Cardiac fibroblast (primary cell): ENCODE data around the gene HLA-DOB.
A peak's percentile ranks its signal among the peaks of the same experiment; 100 is the strongest.

Experiments used
- DNase-seq, 2 donors: peaks; one replicate each; pipeline versions ENCODE4 v3.0.0 to v3.0.0-alpha.2; 2010; ENCODE audit warnings: low read depth in 2 of 2
- H3K4me3 ChIP-seq, 2 donors: replicated peaks in 1 of 2; 1 replicate in 1 of 2; 2 replicates in 1 of 2; pipeline ENCODE4 v1.5.1; 2011; ENCODE audit warnings: low read depth in 2 of 2, low read length in 2 of 2, mild to moderate bottlenecking in 2 of 2, moderate library complexity in 1 of 2
- CTCF ChIP-seq: IDR thresholded peaks from one replicate; pipeline ENCODE4 v1.5.1; 2011; ENCODE audit warnings: low read depth, mild to moderate bottlenecking, low read length, inconsistent platforms

The HLA-DOB gene

GRCh38 chr6:32855467-32856174 lies 38.8 kb upstream of the HLA-DOB start:
- TF ChIP-seq CTCF, result no peak
- DNase-seq, result no peak
- no peak overlapping the region for H3K4me3 ChIP-seq

DNA sequence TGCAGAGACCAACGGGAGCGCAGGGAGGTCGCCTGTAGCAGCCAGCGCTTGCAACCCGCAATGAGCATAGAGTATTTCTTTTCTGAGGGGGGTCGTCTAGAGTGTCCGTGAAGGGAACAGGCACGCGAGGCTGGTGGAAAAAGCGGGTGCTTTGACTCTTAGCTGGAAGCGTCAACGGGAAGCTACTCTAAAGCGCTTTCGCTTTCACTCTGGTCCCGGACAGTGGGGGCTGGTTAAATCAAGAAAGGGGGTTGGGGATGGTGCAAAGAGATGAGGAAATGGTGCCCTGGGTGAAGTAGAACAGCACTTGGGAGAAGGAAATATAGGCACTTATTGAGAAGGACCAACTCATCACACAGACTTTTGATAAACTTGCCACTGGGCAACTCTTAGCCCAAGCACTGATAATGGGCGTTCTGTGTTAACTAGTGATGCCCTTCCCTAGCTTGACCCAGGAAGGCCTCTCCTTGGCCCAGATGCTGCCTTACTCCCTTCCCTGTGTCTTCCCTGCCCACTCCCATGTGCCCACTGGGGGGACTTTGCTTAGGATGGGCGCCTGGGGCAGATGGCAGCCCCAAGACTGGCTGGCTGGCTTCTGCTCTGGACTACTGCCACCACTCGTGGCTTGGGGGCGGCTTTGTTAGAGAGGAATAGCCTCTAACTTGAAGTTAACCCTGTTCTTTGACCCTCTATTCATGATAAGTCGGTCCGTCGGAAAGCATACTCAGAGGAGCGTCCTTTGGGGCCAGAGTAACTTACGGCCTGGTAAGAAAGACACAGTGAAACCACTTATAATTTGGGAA lies 37.8 kb upstream of the HLA-DOB start:
- peak; percentile 42 to 47 for DNase-seq
- peak overlapping the region; percentile 93 to 94 for H3K4me3 ChIP-seq
- TF ChIP-seq CTCF, result no peak

DNA sequence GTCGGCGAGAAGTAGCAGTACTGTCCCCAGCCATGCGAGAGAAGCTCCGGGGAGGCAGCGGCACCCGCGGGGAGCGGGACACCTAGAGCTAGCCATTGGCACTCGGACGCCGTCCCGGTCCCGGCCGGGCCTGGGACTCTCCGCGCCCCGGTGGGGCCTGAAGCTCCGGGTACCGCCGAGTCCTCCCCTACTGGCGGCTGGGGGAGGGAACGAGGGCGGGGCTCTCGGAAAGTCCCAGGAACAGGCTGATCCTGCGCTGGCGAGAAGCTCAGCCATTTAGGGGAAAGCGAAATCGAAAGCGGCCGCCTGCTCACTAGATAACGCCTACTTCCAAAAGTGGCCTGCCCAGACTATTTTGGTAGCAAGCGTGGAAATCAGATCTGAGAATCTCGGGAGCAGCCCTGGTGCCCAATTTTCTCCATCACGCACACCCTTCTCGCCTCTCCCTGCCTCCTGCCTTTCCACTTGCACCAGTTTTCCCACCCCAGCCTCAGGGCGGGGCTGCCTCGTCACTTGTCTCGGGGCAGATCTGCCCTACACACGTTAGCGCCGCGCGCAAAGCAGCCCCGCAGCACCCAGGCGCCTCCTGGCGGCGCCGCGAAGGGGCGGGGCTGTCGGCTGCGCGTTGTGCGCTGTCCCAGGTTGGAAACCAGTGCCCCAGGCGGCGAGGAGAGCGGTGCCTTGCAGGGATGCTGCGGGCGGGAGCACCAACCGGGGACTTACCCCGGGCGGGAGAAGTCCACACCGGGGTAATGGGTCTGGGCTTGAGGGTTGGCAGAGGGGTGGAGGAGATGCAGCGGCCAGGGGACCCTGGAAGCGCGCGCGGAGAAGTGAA lies 37.0 kb upstream of the HLA-DOB start, which contains the start of the genes PSMB9 and TAP1:
PSMB9 (plus strand) TSS at position 652 of the 835 bp plus-strand sequence; CDS start at position 690, 38 bp downstream.
TAP1 (minus strand) TSS at position 164 of the 835 bp plus-strand sequence; CDS start at position 96, 68 bp downstream.
- peak within 1 kb of the TSS; percentile 93 to 94 for H3K4me3 ChIP-seq
- peak; percentile 52 for TF ChIP-seq CTCF
- DNase-seq, result peak; percentile 94

GRCh38 chr6:32852844-32853540 lies 36.2 kb upstream of the HLA-DOB start:
- no peak for TF ChIP-seq CTCF
- H3K4me3 ChIP-seq, result peak overlapping the region; percentile 93 to 94
- DNase-seq, result peak; percentile 22 to 46

DNA sequence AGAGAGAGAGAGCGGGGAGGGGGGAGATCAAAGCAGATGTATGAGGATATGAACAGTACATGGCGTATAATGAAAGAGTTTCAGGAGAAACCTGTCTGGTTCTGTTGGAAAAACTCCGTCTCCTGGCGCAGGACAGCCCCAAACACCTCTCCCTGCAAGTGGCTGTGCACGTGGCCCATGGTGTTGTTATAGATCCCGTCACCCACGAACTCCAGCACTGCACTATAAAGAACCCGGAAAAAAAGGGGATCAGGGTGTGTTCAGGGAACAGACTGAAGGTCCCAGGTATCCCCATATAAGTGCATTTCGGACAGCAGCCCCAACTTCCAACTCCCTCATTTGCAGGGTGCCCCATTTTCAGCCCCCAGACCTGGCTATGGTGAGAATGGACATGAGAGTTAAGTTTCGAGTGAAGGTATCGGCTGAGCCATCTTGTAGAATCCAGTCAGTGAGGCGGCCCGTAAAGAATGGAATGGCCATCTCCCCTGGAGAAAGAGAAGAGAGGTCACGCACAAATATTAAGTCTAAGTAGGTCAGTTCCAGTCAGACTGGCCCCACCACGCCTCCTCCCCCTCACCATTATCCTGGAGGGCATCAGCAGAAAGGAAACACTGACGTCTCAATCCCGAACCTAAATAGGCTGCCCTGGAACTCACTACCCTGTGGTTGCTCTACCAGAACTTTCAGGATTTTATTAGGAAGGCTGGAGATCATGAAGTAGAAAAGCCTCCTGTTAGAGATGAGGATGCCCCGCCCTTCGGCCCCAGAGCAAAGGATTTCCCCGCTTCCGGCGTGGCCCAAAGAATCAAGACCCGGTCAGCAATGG lies 35.4 kb upstream of the HLA-DOB start:
- peak overlapping the region; percentile 93 to 94 for H3K4me3 ChIP-seq
- DNase-seq, result peak in 1 of 2 donors; percentile 23
- no peak for TF ChIP-seq CTCF
